Naive thymus-derived CD8-positive, alpha-beta T cell (primary cell): ENCODE data around the gene MAP3K20. TPM values are rescaled to one million over a fixed set of nuclear protein-coding genes. Genes with fewer than 3 reads are reported as not detected.
"Not testable (repeated sequence)": the region's sequence is repeated elsewhere in the genome, so short reads cannot be mapped to it uniquely, and the experiment has no call there.

Source experiments
- ATAC-seq, 2 donors: fragments of 150-1000 bp; cut with Tn5 transposase in 1 of 2; sonication (Bioruptor Pico), chemical (Tn5 transposase) in 1 of 2; 1 replicate in 1 of 2; 2 replicates in 1 of 2; pipeline ENCODE4 v1.10.0; 2021; ENCODE audit warnings: mild to moderate bottlenecking in 2 of 2, moderate library complexity in 2 of 2
- POLR2A ChIA-PET: fragments of 350-600 bp; sonication (Branson Sonifier 250); formaldehyde crosslinking; loops from one replicate; lab custom pipeline; 2021; ENCODE audit warnings: antibody characterized with exemption; lab: Charles Lee
- DNase-seq, 10 donors: peaks; one replicate each; pipeline versions ENCODE4 v3.0.0 to v3.0.0-alpha.2; 2020 to 2022
- H3K27ac Mint-ChIP-seq, 10 donors: one replicate each; pipeline ENCODE4 v1.8.0; 2020 to 2022; ENCODE audit warnings: mild to moderate bottlenecking in 10 of 10, mixed read lengths in 10 of 10, moderate library complexity in 4 of 10, inconsistent platforms in 1 of 10
- H3K27me3 Mint-ChIP-seq, 5 donors: one replicate each; pipeline ENCODE4 v1.8.0; 2021 to 2022; ENCODE audit warnings: mixed read lengths in 5 of 5
- H3K36me3 Mint-ChIP-seq, 3 donors: one replicate each; pipeline ENCODE4 v1.8.0; 2020 to 2022; ENCODE audit warnings: mixed read lengths in 3 of 3, mild to moderate bottlenecking in 2 of 3, inconsistent platforms in 1 of 3
- H3K4me1 Mint-ChIP-seq, 4 donors: one replicate each; pipeline ENCODE4 v1.8.0; 2021 to 2022; ENCODE audit warnings: mixed read lengths in 4 of 4
- H3K4me3 Mint-ChIP-seq, 10 donors: one replicate each; pipeline ENCODE4 v1.8.0; 2020 to 2022; ENCODE audit warnings: mild to moderate bottlenecking in 10 of 10, mixed read lengths in 10 of 10, moderate library complexity in 6 of 10, inconsistent platforms in 1 of 10
- H3K9me3 Mint-ChIP-seq, 9 donors: one replicate each; pipeline ENCODE4 v1.8.0; 2020 to 2022; ENCODE audit warnings: mixed read lengths in 9 of 9, mild to moderate bottlenecking in 3 of 9, inconsistent platforms in 1 of 9, moderate library complexity in 1 of 9
- polyA plus RNA-seq, 3 donors: library from polyadenylated mRNA; unstranded; fragments of 300-500 nt; fragmentation: Illumina TruSeq; gene quantifications; one replicate each; pipeline ENCODE4 v1.2.3, GENCODE V29; 2021
- total RNA-seq, 8 experiments: library from RNA in 2 of 8; stranded (reverse) in 2 of 8; gene quantifications; one replicate each; pipeline ENCODE4 v1.2.3 and lab custom pipeline; 2021 to 2026

MAP3K20 gene
- total and polyA plus RNA-seq, 5 experiments from 2014 or later = 0.42 to 2.6 (median 0.76) TPM; not detected in 1

DNA sequence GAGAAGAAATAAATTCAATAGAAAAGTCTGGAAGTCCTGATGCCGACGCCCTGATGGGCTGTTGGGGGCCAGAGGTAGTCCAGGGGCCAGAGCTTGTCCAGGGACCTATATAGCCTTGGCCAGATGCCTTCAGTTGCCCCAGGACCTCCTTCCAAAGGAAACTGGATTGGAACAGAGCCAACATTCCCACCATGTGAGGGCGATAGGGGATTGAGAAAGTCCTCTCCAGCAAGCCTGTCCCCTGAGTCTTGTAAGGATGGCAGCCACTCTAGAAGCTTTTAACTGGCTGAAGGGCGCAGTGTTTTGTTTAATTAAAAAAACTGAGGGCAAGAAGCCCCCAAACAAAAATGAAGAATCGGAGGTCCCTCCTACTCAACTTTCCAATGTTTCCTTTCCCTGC, 224.1 kb downstream of the MAP3K20 start:
- ATAC-seq = no peak
- POLR2A ChIA-PET = no interaction called here
- H3K4me3 Mint-ChIP-seq = no peak overlapping the region

DNA sequence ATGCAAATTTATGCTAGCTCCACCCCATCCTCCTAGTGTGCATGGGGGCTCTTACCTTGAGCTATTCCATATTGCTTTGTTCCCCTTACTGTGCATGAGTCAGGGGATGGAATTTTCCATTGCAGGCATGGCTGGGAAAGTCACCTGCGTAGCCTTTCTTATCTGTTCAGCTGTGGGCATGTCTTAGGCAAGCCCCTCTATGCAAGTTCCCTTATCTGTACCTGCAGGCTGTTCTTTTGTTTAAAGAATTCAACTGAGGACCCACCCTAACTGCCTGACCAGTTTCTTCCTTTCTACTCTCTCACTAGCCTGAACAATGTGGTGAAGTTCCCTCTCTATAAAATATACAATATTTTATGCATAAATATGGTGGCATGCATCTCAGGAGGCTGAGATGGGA, 224.8 kb downstream of the MAP3K20 start:
- ATAC-seq = no peak
- no peak for DNase-seq
- Mint-ChIP-seq H3K27me3 (peaks cover 3 to 11% (median 3%) of the 10 kb centered on the region in 5 donors), H3K4me3 (no peak overlapping the region), H3K4me1 (peaks cover 0 to 2% (median 0%) of the 10 kb centered on the region in 4 donors), H3K9me3 (peaks cover 0 to 43% (median 28%) of the 10 kb centered on the region in 9 donors), H3K27ac (no peak overlapping the region), H3K36me3 (peaks cover 0 to 19% (median 15%) of the 10 kb centered on the region in 3 donors)
- POLR2A ChIA-PET = no interaction called here

More for the DNA sequence above, 224.1 kb downstream of the MAP3K20 start:
- H3K27me3 Mint-ChIP-seq = peaks cover 3 to 11% (median 3%) of the 10 kb centered on the region in 5 donors
- H3K36me3 Mint-ChIP-seq = peaks cover 0 to 19% (median 15%) of the 10 kb centered on the region in 3 donors
- peaks cover 0 to 2% (median 0%) of the 10 kb centered on the region in 4 donors for H3K4me1 Mint-ChIP-seq
- DNase-seq = no peak
- peaks cover 0 to 43% (median 28%) of the 10 kb centered on the region in 9 donors for H3K9me3 Mint-ChIP-seq
- H3K27ac Mint-ChIP-seq = no peak overlapping the region

DNA sequence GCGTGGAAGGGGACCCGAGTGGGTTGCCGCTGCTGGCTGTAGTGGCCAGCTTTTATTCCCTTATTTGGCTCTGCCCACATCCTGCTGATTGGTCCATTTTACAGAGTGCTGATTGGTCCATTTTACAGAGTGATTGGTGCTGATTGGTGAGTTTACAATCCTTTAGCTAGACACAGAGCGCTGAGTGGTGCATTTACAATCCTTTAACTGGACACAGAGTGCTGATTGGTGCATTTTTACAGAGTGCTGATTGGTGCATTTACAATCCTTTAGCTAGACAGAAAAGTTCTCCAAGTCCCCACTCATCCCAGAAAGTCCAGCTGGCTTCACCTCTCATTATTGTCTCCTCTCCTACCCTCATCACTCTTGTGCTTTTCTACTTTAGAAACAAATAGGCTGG, 225.9 kb downstream of the MAP3K20 start:
- Mint-ChIP-seq H3K9me3 (peaks cover 0 to 39% (median 25%) of the 10 kb centered on the region in 9 donors), H3K27me3 (peaks cover 2 to 11% (median 3%) of the 10 kb centered on the region in 5 donors), H3K36me3 (peaks cover 0 to 19% (median 15%) of the 10 kb centered on the region in 3 donors)
- H3K4me1 Mint-ChIP-seq, DNase-seq, H3K4me3 Mint-ChIP-seq, H3K27ac Mint-ChIP-seq, ATAC-seq, POLR2A ChIA-PET: not testable (repeated sequence)

DNA sequence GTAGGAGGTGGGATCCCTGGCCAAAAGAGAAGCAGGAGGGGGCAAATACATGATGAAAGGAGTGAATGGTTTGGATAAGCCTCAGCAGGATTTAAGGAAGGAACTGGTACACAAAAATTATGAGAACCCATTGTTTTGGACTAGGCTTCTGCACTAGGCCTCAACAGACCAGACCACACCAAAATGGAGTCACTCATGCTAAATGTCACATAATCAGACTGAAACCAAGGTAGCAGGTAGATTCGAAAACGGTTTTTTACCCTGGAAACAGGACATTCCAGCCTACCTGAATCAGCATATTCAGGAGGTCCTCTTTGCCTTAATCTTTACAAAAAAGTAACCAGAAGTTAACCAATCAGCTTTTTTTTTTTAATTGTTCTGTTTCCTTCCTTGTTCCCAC, 229.7 kb downstream of the MAP3K20 start:
- DNase-seq (no peak), ATAC-seq (no peak)
- H3K4me3 Mint-ChIP-seq = no peak overlapping the region
- H3K27me3 Mint-ChIP-seq = peaks cover 0 to 5% (median 0%) of the 10 kb centered on the region in 5 donors
- no peak overlapping the region for H3K27ac Mint-ChIP-seq
- peaks cover 0 to 11% (median 4%) of the 10 kb centered on the region in 9 donors for H3K9me3 Mint-ChIP-seq
- H3K36me3 Mint-ChIP-seq = peaks cover 0 to 4% (median 0%) of the 10 kb centered on the region in 3 donors
- POLR2A ChIA-PET = no interaction called here
- no peaks in the 10 kb centered on the region for H3K4me1 Mint-ChIP-seq

DNA sequence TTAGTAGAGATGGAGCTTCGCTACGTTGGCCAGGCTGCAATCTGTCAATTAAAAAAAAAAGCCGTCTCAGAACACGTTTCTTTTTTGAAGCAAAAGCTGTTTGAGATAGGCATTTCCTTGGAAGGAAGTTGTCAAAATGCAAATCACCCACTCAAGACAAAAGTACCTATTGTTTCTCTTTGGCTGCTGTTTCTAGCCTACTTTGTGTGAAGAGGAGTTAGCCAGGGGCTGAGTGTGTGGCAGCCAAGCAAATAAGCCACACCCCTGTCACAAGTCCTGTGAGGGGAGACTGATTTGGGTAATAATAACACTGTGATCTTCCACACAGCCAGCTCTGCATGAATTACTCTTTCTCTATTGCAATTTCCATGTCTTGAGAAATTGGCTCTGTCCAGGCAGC, 231.6 kb downstream of the MAP3K20 start:
- no peak for ATAC-seq
- Mint-ChIP-seq H3K9me3 (no peaks in the 10 kb centered on the region), H3K4me3 (no peak overlapping the region), H3K27ac (no peak overlapping the region), H3K27me3 (peaks cover 0 to 3% (median 0%) of the 10 kb centered on the region in 5 donors), H3K4me1 (no peaks in the 10 kb centered on the region), H3K36me3 (no peaks in the 10 kb centered on the region)
- POLR2A ChIA-PET = no interaction called here
- DNase-seq = no peak

DNA sequence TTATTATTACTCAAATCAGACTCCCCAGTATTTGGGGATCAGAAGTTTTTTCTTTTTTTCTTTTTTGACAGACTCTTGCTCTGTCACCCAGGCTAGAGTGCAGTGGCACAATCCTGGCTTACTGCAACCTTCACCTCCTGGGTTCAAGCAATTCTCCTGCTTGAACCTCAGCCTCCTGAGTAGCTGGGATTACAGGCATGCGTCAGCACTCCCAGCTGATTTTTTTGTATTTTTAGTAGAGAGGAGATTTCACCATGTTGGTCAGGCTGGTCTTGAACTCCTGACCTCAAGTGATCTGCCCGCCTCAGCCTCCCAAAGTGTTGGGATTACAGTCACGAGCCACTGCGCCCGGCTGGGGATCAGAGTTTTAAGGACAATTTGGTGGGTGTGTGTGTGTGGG, 233.7 kb downstream of the MAP3K20 start:
- POLR2A ChIA-PET, H3K4me3 Mint-ChIP-seq, H3K36me3 Mint-ChIP-seq, H3K27ac Mint-ChIP-seq, H3K27me3 Mint-ChIP-seq, DNase-seq, ATAC-seq, H3K9me3 Mint-ChIP-seq, H3K4me1 Mint-ChIP-seq: not testable (repeated sequence)

DNA sequence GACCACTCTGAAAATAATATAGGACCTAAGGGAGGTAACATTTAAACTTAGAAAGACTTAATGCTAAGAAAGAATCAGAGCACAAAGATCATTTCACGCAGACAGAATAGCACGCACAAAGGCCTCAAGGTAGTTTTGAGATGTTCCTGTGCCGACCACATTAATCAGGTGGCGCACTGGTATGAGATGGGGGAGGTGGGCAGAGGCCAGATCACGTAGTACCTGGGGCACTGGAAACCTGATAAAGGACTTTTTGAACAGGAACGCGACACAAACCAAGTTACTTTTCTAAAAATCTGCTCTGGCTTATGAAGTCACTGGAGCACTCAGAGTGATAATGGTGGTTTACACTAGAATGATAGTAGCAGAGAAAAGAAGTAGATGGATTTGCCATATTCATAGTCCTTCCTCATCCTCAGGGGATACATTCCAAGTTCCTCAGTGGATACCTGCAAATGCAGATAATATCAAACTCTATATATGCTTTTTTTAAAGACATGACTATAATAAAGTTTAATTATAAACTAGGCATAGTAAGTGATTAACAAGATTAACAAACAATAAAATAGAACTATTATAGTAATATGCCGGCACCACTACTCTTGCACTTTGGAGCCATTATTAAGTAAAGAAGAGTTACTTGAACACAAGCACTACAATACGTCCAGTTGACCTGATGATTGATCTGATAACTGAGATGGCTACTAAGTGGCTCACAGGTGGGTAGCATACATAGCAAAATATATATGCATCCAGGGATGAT, 236.4 kb downstream of the MAP3K20 start:
- DNase-seq = no peak
- Mint-ChIP-seq H3K9me3 (peaks cover 0 to 4% (median 0%) of the 10 kb centered on the region in 9 donors), H3K4me3 (no peak overlapping the region), H3K36me3 (no peaks in the 10 kb centered on the region), H3K27me3 (no peaks in the 10 kb centered on the region), H3K27ac (no peak overlapping the region), H3K4me1 (no peaks in the 10 kb centered on the region)
- ATAC-seq = no peak
- POLR2A ChIA-PET = no interaction called here
